Erythroblast (primary cell): ENCODE results near the gene TWIST2.

Experiments used
- GATA1 ChIP-seq: IDR thresholded peaks from 2 replicates; pipeline ENCODE4 v1.6.1; 2011; ENCODE audit warnings: low read depth, mild to moderate bottlenecking, control low read depth, low read length, moderate library complexity
- POLR2A ChIP-seq: IDR thresholded peaks from 2 replicates; pipeline ENCODE4 v1.6.1; 2011; ENCODE audit warnings: mild to moderate bottlenecking, low read length

- no peak for TF ChIP-seq POLR2A
- TF ChIP-seq GATA1 = no peak
These were observed 16.5 kb downstream of the TWIST2 start for GRCh38 chr2:238864207-238865014.
